ENCODE results near the gene CFDP1.
"Not testable (repeated sequence)": the region's sequence is repeated elsewhere in the genome, so short reads cannot be mapped to it uniquely, and the experiment has no call there.

Gene CFDP1

DNA sequence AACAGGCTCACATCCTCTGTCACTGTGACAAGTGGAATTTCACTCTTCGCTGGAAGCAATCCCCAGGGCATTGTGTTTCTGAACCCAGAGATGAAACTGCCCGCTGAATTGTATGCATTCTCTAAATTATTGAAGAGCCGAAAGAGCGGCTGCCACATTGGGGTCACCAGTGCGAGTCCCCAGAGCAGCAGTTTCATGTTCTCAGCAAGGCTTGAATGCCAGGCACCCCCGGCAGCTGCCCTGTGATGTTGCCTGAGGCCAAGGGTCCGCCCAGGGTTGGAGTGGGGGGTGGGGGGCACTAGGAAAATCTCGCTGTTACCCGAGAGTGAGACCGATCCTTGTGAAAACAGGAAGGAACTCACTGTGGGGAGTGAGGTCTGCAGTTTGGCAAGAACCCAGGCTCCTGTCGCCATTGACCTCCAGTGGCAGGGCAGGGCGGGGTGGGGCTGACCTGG is 161.2 kb downstream of the CFDP1 start:
- TF ChIP-seq, protein P1, sequence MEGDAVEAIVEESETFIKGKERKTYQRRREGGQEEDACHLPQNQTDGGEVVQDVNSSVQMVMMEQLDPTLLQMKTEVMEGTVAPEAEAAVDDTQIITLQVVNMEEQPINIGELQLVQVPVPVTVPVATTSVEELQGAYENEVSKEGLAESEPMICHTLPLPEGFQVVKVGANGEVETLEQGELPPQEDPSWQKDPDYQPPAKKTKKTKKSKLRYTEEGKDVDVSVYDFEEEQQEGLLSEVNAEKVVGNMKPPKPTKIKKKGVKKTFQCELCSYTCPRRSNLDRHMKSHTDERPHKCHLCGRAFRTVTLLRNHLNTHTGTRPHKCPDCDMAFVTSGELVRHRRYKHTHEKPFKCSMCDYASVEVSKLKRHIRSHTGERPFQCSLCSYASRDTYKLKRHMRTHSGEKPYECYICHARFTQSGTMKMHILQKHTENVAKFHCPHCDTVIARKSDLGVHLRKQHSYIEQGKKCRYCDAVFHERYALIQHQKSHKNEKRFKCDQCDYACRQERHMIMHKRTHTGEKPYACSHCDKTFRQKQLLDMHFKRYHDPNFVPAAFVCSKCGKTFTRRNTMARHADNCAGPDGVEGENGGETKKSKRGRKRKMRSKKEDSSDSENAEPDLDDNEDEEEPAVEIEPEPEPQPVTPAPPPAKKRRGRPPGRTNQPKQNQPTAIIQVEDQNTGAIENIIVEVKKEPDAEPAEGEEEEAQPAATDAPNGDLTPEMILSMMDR (IDR thresholded peaks at IDR 0.05; ENCODE audit: control insufficient read depth, insufficient read depth, low read depth, low read length, missing control alignments) = no peak
- H3K4me3 ChIP-seq (ENCODE audit: control insufficient read depth, low read depth, low read length) = no peak overlapping the region
- no peak for DNase-seq (ENCODE audit: low read depth)

DNA sequence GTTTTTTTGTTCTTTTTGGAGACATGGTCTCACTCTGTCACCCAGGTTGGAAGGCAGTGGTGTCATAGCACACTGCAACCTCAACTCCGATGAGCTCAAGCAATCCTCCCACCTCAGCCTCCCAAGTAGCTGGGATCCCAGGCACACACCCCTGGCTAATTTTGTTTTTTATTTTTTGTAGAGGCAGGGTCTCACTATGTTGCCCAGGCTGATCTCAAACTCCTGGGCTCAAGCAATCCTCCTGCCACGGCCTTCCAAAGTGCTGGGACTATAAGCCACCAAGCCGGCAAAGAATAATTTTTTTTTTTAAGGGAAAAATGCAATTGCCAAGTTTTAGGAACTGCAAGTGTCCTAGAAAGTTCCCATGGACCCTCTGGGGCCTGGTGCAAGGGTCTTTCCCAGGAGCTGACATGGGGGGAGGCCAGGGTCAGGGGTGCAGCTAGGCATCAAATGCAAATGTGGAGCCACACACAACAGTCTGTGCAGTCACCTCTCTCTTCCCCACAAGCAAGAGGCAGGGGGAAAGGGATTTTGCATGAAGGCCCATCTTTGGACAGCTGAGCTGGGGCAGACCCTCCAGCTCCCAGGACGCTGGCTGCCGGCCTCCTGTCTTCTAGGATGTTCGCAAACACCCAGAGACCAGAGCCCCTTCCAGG is 161.7 kb downstream of the CFDP1 start:
- TF ChIP-seq, protein P1 (IDR thresholded peaks at IDR 0.05; ENCODE audit: control insufficient read depth, insufficient read depth, low read depth, low read length, missing control alignments) = no peak
- no peak for DNase-seq (ENCODE audit: low read depth)
- no peak overlapping the region for H3K4me3 ChIP-seq (ENCODE audit: control insufficient read depth, low read depth, low read length)

DNA sequence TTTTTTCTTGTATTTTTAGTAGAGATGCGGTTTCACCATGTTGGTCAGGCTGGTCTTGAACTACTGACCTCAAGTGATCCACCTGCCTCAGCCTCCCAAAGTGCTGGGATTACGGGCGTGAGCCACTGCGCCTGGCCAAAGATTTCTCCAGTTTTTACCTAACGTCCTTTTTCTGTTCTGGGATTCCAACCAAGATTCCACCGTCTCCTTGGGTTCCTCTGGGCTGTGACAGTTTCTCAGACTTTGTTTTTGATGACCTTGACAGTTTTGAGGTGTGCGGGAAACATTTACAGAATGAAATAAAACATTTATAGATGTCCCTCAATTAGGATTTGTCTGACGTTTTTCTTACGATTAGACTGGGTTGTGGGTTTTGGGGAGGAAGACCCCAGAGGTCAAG is 163.9 kb downstream of the CFDP1 start:
- H3K4me3 ChIP-seq (ENCODE audit: control insufficient read depth, low read depth, low read length); DNase-seq (ENCODE audit: low read depth): not testable (repeated sequence)

DNA sequence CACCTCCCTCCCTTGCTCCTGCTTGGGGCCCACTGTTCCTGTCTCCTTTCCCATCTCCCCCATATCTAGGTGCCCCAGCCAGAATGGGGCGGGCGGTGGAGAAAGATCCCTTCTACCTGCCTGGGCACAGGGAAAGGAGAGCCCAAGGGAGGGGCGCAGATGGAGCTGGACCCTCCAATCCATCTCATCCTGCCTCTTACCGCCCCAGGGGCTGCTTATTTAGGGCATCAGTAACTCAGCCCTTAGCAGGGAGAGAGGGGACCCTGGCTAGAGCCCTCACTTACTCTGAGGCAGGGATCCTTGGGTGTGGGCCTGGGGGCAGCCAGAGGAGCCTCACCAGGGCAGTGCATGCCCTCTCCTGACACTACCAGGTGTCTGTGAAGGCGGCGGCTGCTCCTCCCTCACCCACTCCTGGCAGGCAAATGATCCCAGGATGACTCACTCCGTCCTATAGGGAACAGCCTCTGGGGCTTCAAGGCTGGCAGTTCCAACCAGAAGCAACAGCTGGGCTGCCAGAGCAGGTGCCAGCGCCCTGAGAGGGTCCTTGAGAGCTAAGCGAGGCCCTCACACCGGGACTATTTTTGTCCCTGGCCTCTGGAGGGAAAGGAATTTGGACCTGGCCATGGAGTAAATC is 165.6 kb downstream of the CFDP1 start:
- H3K4me3 ChIP-seq (ENCODE audit: control insufficient read depth, low read depth, low read length) = no peak overlapping the region
- TF ChIP-seq, protein P1 (IDR thresholded peaks at IDR 0.05; ENCODE audit: control insufficient read depth, insufficient read depth, low read depth, low read length, missing control alignments) = no peak
- DNase-seq (ENCODE audit: low read depth) = no peak

DNA sequence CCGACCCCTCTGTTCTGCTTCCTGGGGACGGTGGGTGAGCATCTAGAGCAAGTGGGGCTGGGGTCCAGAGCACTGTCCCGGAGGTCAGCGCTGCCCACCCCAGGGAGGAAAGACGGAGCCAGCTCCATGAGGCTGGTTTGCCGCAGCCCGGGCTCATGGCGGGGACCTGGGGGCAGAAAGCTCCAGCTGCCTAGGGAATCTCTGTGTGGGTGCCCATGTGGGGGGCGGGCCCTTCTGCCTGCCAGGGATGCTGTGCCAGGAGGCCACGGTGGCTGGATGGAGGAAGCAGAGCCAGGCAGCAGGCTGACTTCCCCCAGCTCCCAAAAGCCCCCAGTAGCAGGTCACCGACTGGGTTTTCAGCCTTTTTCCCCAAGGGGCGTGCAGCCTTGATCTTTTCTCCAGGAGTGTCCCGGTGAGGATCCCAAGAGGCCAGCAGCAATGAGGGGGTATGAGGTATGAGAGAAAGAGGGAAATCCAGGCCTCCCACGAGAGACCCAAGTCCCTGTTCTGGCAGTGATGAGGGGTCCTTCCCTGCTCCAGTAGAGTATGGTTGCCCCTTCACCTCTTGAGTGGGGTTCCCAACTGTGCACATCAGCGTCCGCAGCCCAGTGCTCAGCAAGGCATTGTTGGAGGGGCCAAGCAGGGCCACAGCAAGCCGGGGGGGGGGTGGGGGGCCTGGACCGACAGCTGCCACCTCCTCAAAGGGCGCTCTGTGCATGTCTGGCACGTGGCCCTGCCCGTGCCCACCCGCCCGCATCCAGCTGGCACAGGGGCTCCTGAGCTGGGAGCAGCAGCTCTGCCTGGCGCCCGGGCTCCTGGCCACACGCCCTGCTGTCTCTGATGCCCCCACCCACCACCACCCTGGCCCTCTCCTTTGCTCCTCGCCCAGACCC is 166.3 kb downstream of the CFDP1 start:
- TF ChIP-seq, protein P1 (IDR thresholded peaks at IDR 0.05; ENCODE audit: control insufficient read depth, insufficient read depth, low read depth, low read length, missing control alignments) = no peak
- no peak for DNase-seq (ENCODE audit: low read depth)
- peak overlapping the region; percentile 71 for H3K4me3 ChIP-seq (ENCODE audit: control insufficient read depth, low read depth, low read length)

DNA sequence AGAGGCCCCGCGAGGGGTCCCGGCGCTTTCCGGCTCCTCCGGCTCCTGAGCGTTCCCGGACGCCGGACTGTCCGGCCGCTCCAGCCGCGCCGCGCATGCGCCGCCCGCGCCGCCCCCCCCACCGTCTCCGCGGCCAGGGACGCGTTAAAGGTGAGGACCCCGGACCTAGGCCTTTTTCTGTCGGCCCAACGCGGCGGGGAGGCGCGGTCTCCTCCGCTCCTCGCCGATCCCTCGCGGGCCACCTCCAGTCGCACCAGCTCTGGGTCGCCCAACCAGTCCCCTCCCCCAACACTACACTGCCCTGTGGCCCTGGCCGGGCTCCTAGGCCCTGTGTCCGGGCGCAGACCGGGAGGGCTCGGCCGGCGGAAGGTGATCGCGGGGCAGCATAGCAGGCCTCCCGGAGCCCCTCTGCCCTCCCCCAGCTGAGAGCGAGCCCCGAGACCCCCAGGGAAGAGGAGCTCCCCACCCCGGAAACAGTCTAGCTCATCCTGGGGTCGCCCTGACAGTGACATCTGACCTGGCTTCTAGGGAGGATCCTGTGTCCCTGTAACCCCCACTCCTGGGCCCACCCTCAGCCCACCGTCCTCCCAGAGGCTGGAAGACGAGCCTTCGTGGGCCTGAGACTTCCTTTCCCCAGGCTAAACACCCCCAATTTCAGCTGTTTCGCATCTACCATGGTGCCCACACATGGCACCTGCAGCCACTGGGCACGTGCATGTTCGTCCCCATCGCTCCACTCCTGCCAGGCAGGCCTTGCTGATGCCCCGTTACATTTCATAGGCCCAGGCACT is 167.2 kb downstream of the CFDP1 start:
- TF ChIP-seq, protein P1 (IDR thresholded peaks at IDR 0.05; ENCODE audit: control insufficient read depth, insufficient read depth, low read depth, low read length, missing control alignments) = no peak
- no peak for DNase-seq (ENCODE audit: low read depth)
- H3K4me3 ChIP-seq (ENCODE audit: control insufficient read depth, low read depth, low read length) = peak overlapping the region; percentile 71
